Measurements from ENCODE around the gene HORMAD2. TPM values are rescaled to one million over a fixed set of nuclear protein-coding genes. Genes with fewer than 3 reads are reported as not detected.

Gene HORMAD2
- total RNA-seq, 1 experiment from 2014 or later = not detected

- Histone ChIP-seq H3K4me3 (no peak overlapping the region), H4K20me1 (ENCODE audit: insufficient read depth) (no peaks in the 10 kb centered on the region), H3K9me3 (ENCODE audit: insufficient read depth, low read depth) (no peaks in the 10 kb centered on the region), H3F3A (ENCODE audit: insufficient read depth, low read depth) (peaks cover 23% of the 10 kb centered on the region; the same call in 1 of the 2 replicates), H2AFZ (no peak overlapping the region), H3K27me3 (ENCODE audit: insufficient read depth, low read depth) (no peaks in the 10 kb centered on the region), H3K9me2 (ENCODE audit: insufficient read depth) (no peaks in the 10 kb centered on the region), H3K4me2 (no peak overlapping the region), H3K79me2 (ENCODE audit: low read depth) (no peaks in the 10 kb centered on the region), H3K4me1 (replicated peaks; ENCODE audit: insufficient read depth) (peaks cover 32% of the 10 kb centered on the region), H3K27ac (no peak overlapping the region), H3K36me3 (ENCODE audit: low read depth) (no peaks in the 10 kb centered on the region)
- intact Hi-C loops (cut with micrococcal nuclease; ENCODE audit: unreplicated experiment) = no loop called here
- CTCF ChIA-PET = no interaction called here
- POLR2A ChIA-PET (ENCODE audit: unreplicated experiment) = no interaction called here
- DNase-seq = no peak
- TF ChIP-seq EZH2 (IDR thresholded peaks at IDR 0.05; ENCODE audit: low read depth) = no peak
- TF ChIP-seq CTCF (conservative IDR thresholded peaks at IDR 0.05) = no peak
- BruUV-seq (replicated peaks) = no TSS peak
Observed at GRCh38 chr22:30046716-30047363, 33.4 kb upstream of the HORMAD2 start.

DNA sequence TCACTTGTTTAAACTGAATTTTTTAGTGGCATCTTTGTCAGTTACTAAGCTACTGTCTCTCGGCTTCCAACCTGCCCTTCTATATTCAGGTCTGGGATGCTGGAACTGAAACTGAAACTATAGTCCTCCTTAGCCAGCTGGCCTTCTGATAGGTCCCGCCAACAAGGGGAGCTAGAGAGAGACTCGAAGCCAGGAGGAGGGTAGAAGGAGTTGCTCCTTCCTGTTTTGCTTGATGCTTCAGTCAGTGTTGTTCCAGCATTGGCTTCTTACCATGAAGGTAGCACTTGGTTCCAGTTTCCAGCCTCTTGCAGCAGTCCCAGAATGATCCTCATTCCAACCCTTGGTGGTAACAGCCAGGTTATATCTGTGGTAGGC, 32.9 kb upstream of the HORMAD2 start:
- ChIA-PET POLR2A (ENCODE audit: unreplicated experiment) (no interaction called here), CTCF (no interaction called here)
- H3K36me3 ChIP-seq (ENCODE audit: low read depth) = no peaks in the 10 kb centered on the region
- no peak for DNase-seq
- H3K4me1 ChIP-seq (replicated peaks; ENCODE audit: insufficient read depth) = peaks cover 32% of the 10 kb centered on the region
- H3K9me3 ChIP-seq (ENCODE audit: insufficient read depth, low read depth) = no peaks in the 10 kb centered on the region
- H3K4me3 ChIP-seq = no peak overlapping the region
- H3K27me3 ChIP-seq (ENCODE audit: insufficient read depth, low read depth) = no peaks in the 10 kb centered on the region
- H3K27ac ChIP-seq = no peak overlapping the region
- H3K9me2 ChIP-seq (ENCODE audit: insufficient read depth) = no peaks in the 10 kb centered on the region
- H3K4me2 ChIP-seq = no peak overlapping the region
- BruUV-seq (replicated peaks) = no TSS peak
- intact Hi-C loops (cut with micrococcal nuclease; ENCODE audit: unreplicated experiment) = no loop called here
- H4K20me1 ChIP-seq (ENCODE audit: insufficient read depth) = no peaks in the 10 kb centered on the region
- no peaks in the 10 kb centered on the region for H3K79me2 ChIP-seq (ENCODE audit: low read depth)
- no peak overlapping the region for H2AFZ ChIP-seq
- no peak for TF ChIP-seq CTCF (conservative IDR thresholded peaks at IDR 0.05)
- TF ChIP-seq EZH2 (IDR thresholded peaks at IDR 0.05; ENCODE audit: low read depth) = no peak
- peaks cover 23% of the 10 kb centered on the region; the same call in 1 of the 2 replicates for H3F3A ChIP-seq (ENCODE audit: insufficient read depth, low read depth)

DNA sequence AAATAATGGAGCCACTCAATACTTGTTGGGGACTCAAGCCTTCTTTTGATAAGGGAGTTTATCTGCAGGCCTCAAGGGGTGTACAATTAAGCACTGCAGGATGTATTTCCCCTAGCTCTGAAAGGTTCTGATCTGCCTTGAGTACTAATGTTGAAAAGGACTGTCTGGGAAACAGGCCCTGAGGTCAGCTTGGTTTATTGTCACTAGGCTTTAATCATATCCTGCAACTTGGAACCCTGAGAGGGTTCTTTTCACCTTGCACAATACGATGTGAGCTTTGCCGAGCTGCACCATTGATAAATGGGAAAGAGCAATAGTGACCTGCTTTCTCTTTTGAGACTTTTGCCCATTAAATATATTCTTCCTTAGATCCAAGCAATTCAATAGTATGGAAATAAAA, 31.6 kb upstream of the HORMAD2 start:
- peaks cover 19% of the 10 kb centered on the region; the same call in 1 of the 2 replicates for H3F3A ChIP-seq (ENCODE audit: insufficient read depth, low read depth)

More for the DNA sequence above, 31.6 kb upstream of the HORMAD2 start:
- no peak for TF ChIP-seq CTCF (conservative IDR thresholded peaks at IDR 0.05)
- TF ChIP-seq EZH2 (IDR thresholded peaks at IDR 0.05; ENCODE audit: low read depth) = no peak
- Histone ChIP-seq H3K27ac (no peak overlapping the region), H4K20me1 (ENCODE audit: insufficient read depth) (no peaks in the 10 kb centered on the region), H3K9me2 (ENCODE audit: insufficient read depth) (no peaks in the 10 kb centered on the region), H3K9me3 (ENCODE audit: insufficient read depth, low read depth) (no peaks in the 10 kb centered on the region), H3K79me2 (ENCODE audit: low read depth) (no peaks in the 10 kb centered on the region), H3K4me3 (no peak overlapping the region), H3K36me3 (ENCODE audit: low read depth) (no peaks in the 10 kb centered on the region), H2AFZ (no peak overlapping the region), H3K4me1 (replicated peaks; ENCODE audit: insufficient read depth) (peaks cover 22% of the 10 kb centered on the region), H3K4me2 (no peak overlapping the region), H3K27me3 (ENCODE audit: insufficient read depth, low read depth) (no peaks in the 10 kb centered on the region)
- CTCF ChIA-PET = no interaction called here
- intact Hi-C loops (cut with micrococcal nuclease; ENCODE audit: unreplicated experiment) = no loop called here
- BruUV-seq (replicated peaks) = no TSS peak
- POLR2A ChIA-PET (ENCODE audit: unreplicated experiment) = no interaction called here
- DNase-seq = no peak
